Activated CD8-positive, alpha-beta memory T cell treated with anti-CD3 and anti-CD28 coated beads, Interleukin-2, amount 10 ng/mL, durations not matched to agents 7 days and 5 days (primary cell): Measurements from ENCODE around the gene MBD2. TPM values are rescaled to one million over a fixed set of nuclear protein-coding genes. Genes with fewer than 3 reads are reported as not detected.
"Not testable (repeated sequence)": the region's sequence is repeated elsewhere in the genome, so short reads cannot be mapped to it uniquely, and the experiment has no call there.

Source experiments
- ATAC-seq: fragments of 150-1000 bp; cut with Tn5 transposase; one replicate; pipeline ENCODE4 v1.10.0; 2021; ENCODE audit warnings: moderate library complexity
- CTCF ChIA-PET: fragments of 350-600 bp; sonication (Branson Sonifier 250); formaldehyde crosslinking; loops from one replicate; lab custom pipeline; 2021; ENCODE audit warnings: antibody characterized with exemption; lab: Charles Lee
- DNase-seq: peaks from one replicate; pipeline ENCODE4 v3.0.0-alpha.2; 2020
- H3K27ac Mint-ChIP-seq: one replicate; pipeline ENCODE4 v1.8.0; 2021; ENCODE audit warnings: mild to moderate bottlenecking, mixed read lengths
- H3K27me3 Mint-ChIP-seq: one replicate; pipeline ENCODE4 v1.8.0; 2021; ENCODE audit warnings: mixed read lengths
- H3K36me3 Mint-ChIP-seq: one replicate; pipeline ENCODE4 v1.8.0; 2021; ENCODE audit warnings: mild to moderate bottlenecking, mixed read lengths
- H3K4me1 Mint-ChIP-seq: one replicate; pipeline ENCODE4 v1.8.0; 2021; ENCODE audit warnings: mixed read lengths
- H3K4me3 Mint-ChIP-seq: one replicate; pipeline ENCODE4 v1.8.0; 2021; ENCODE audit warnings: mild to moderate bottlenecking, moderate library complexity, mixed read lengths
- H3K9me3 Mint-ChIP-seq: one replicate; pipeline ENCODE4 v1.8.0; 2022; ENCODE audit warnings: low read depth, mixed read lengths
- total RNA-seq, 2 experiments: library from RNA; stranded (reverse); gene quantifications; one replicate each; pipeline ENCODE4 v1.2.3, GENCODE V29; 2021

MBD2 gene
- total RNA-seq, result 100 to 1,000 TPM; 148 to 178 TPM

GRCh38 chr18:54224379-54225014 lies at the start of gene MBD2:
Gene MBD2 (minus strand): TSS chr18:54224669. CDS start chr18:54224559, 110 bp downstream.
- no peaks in the 10 kb centered on the region for H3K9me3 Mint-ChIP-seq
- H3K27me3 Mint-ChIP-seq, result no peaks in the 10 kb centered on the region
- ATAC-seq (peak; percentile 95), DNase-seq (peak; percentile 96)
- H3K4me1 Mint-ChIP-seq, result peaks cover 48% of the 10 kb centered on the region
- H3K4me3 Mint-ChIP-seq, result peak within 1 kb of the TSS; percentile 96
- CTCF ChIA-PET, result interaction anchor here (0.6 to 1.7 kb wide), 6 partner anchors 27 to 167 kb away, joined by 3 to 19 read pairs (median 4); partner anchors contain the start of genes C18orf54, POLI and STARD6
- H3K27ac Mint-ChIP-seq, result peak within 1 kb of the TSS; percentile 95
- peaks cover 25% of the 10 kb centered on the region for H3K36me3 Mint-ChIP-seq

GRCh38 chr18:54269893-54270844 lies 45.7 kb upstream of the MBD2 start:
- Mint-ChIP-seq H3K36me3 (peaks cover 1% of the 10 kb centered on the region), H3K4me1 (peaks cover 45% of the 10 kb centered on the region), H3K9me3 (no peaks in the 10 kb centered on the region), H3K27me3 (no peaks in the 10 kb centered on the region), H3K27ac (peak overlapping the region; percentile 99), H3K4me3 (peak overlapping the region; percentile 81)
- ATAC-seq, result peak; percentile 57
- CTCF ChIA-PET, result interaction anchor here (0.7 to 4.2 kb wide), 20 partner anchors 9 to 401 kb away, joined by 3 to 53 read pairs (median 4); partner anchors contain the start of genes C18orf54, MBD2 and STARD6
- DNase-seq, result peak; percentile 87

- ATAC-seq (no peak), DNase-seq (no peak)
- no peaks in the 10 kb centered on the region for H3K27me3 Mint-ChIP-seq
- peak overlapping the region; percentile 81 for H3K4me3 Mint-ChIP-seq
- CTCF ChIA-PET, result interaction anchor here (1.5 to 4.2 kb wide), 4 partner anchors 11 to 46 kb away, joined by 5 to 53 read pairs (median 20); partner anchors contain the start of gene MBD2
- no peaks in the 10 kb centered on the region for H3K9me3 Mint-ChIP-seq
- H3K36me3 Mint-ChIP-seq, result peaks cover 2% of the 10 kb centered on the region
- peaks cover 54% of the 10 kb centered on the region for H3K4me1 Mint-ChIP-seq
- H3K27ac Mint-ChIP-seq, result peak overlapping the region; percentile 99
Observed at GRCh38 chr18:54268751-54269150, 44.3 kb upstream of the MBD2 start.

GRCh38 chr18:54267701-54268100 lies 43.2 kb upstream of the MBD2 start:
- no peak overlapping the region for H3K4me3 Mint-ChIP-seq
- H3K27ac Mint-ChIP-seq, result no peak overlapping the region
- H3K27me3 Mint-ChIP-seq, result no peaks in the 10 kb centered on the region
- no peaks in the 10 kb centered on the region for H3K9me3 Mint-ChIP-seq
- H3K4me1 Mint-ChIP-seq, result peaks cover 59% of the 10 kb centered on the region
- no peak for ATAC-seq
- H3K36me3 Mint-ChIP-seq, result peaks cover 3% of the 10 kb centered on the region
- CTCF ChIA-PET, result interaction anchor here (3.3 kb wide), 1 partner anchor 16 kb away, joined by 20 read pairs; no protein-coding TSS in a partner anchor
- DNase-seq, result no peak

- H3K27ac Mint-ChIP-seq, result peak overlapping the region; percentile 93
- DNase-seq (peak; percentile 54), ATAC-seq (peak; percentile 88)
- no peaks in the 10 kb centered on the region for H3K27me3 Mint-ChIP-seq
- H3K4me1 Mint-ChIP-seq, result peaks cover 60% of the 10 kb centered on the region
- peak overlapping the region; percentile 68 for H3K4me3 Mint-ChIP-seq
- CTCF ChIA-PET, result interaction anchor here (1.0 to 1.6 kb wide), 3 partner anchors 20 to 44 kb away, joined by 3 to 10 read pairs (median 3); no protein-coding TSS in a partner anchor
- peaks cover 8% of the 10 kb centered on the region for H3K36me3 Mint-ChIP-seq
- H3K9me3 Mint-ChIP-seq, result no peaks in the 10 kb centered on the region
Observed at GRCh38 chr18:54263904-54264336, 39.5 kb upstream of the MBD2 start.

- peaks cover 50% of the 10 kb centered on the region for H3K4me1 Mint-ChIP-seq
- H3K27ac Mint-ChIP-seq, result peak overlapping the region; percentile 76
- ATAC-seq (peak; percentile 55), DNase-seq (peak; percentile 67)
- CTCF ChIA-PET, result interaction anchor here (1.8 kb wide), 1 partner anchor 8 kb away, joined by 9 read pairs; the partner anchor contains the start of gene POLI
- H3K4me3 Mint-ChIP-seq, result no peak overlapping the region
- no peaks in the 10 kb centered on the region for H3K27me3 Mint-ChIP-seq
- H3K9me3 Mint-ChIP-seq, result no peaks in the 10 kb centered on the region
- H3K36me3 Mint-ChIP-seq, result peaks cover 8% of the 10 kb centered on the region
Observed at GRCh38 chr18:54261894-54262293, 37.4 kb upstream of the MBD2 start.

GRCh38 chr18:54260396-54261072 lies 36.1 kb upstream of the MBD2 start:
- Mint-ChIP-seq H3K9me3 (no peaks in the 10 kb centered on the region), H3K27ac (peak overlapping the region; percentile 76), H3K36me3 (peaks cover 8% of the 10 kb centered on the region), H3K4me1 (peaks cover 46% of the 10 kb centered on the region), H3K4me3 (no peak overlapping the region), H3K27me3 (no peaks in the 10 kb centered on the region)
- ATAC-seq, result no peak
- DNase-seq, result no peak
- CTCF ChIA-PET, result interaction anchor here (0.9 to 1.8 kb wide), 4 partner anchors 10 to 123 kb away, joined by 3 to 9 read pairs (median 4); partner anchors contain the start of gene POLI

GRCh38 chr18:54257818-54258217 lies 33.3 kb upstream of the MBD2 start:
- H3K27me3 Mint-ChIP-seq, CTCF ChIA-PET, ATAC-seq: not testable (repeated sequence)

GRCh38 chr18:54257015-54257414 lies 32.5 kb upstream of the MBD2 start:
- no peaks in the 10 kb centered on the region for H3K9me3 Mint-ChIP-seq
- no peak overlapping the region for H3K4me3 Mint-ChIP-seq
- no peak overlapping the region for H3K27ac Mint-ChIP-seq
- ATAC-seq (no peak), DNase-seq (no peak)
- H3K27me3 Mint-ChIP-seq, result peaks cover 3% of the 10 kb centered on the region
- H3K4me1 Mint-ChIP-seq, result peaks cover 22% of the 10 kb centered on the region
- H3K36me3 Mint-ChIP-seq, result peaks cover 5% of the 10 kb centered on the region
- CTCF ChIA-PET, result no interaction called here

More at GRCh38 chr18:54257818-54258217, 33.3 kb upstream of the MBD2 start:
- not testable (repeated sequence) for H3K36me3 Mint-ChIP-seq, H3K4me3 Mint-ChIP-seq, DNase-seq, H3K9me3 Mint-ChIP-seq, H3K27ac Mint-ChIP-seq
- H3K4me1 Mint-ChIP-seq, result peaks cover 26% of the 10 kb centered on the region

GRCh38 chr18:54255141-54255540 lies 30.7 kb upstream of the MBD2 start:
- Mint-ChIP-seq H3K4me1 (peaks cover 25% of the 10 kb centered on the region), H3K36me3 (peaks cover 3% of the 10 kb centered on the region), H3K4me3 (no peak overlapping the region), H3K9me3 (no peaks in the 10 kb centered on the region), H3K27me3 (peaks cover 3% of the 10 kb centered on the region), H3K27ac (no peak overlapping the region)
- DNase-seq (no peak), ATAC-seq (no peak)
- CTCF ChIA-PET, result interaction anchor here (1.2 kb wide), 1 partner anchor 18 kb away, joined by 4 read pairs; no protein-coding TSS in a partner anchor

- Mint-ChIP-seq H3K4me3 (no peak overlapping the region), H3K27me3 (peaks cover 3% of the 10 kb centered on the region), H3K27ac (no peak overlapping the region), H3K4me1 (peaks cover 25% of the 10 kb centered on the region), H3K9me3 (no peaks in the 10 kb centered on the region), H3K36me3 (peaks cover 3% of the 10 kb centered on the region)
- ATAC-seq (no peak), DNase-seq (no peak)
- CTCF ChIA-PET, result interaction anchor here (1.2 kb wide), 1 partner anchor 18 kb away, joined by 4 read pairs; no protein-coding TSS in a partner anchor
Observed at GRCh38 chr18:54254265-54254758, 29.8 kb upstream of the MBD2 start.
